ENCODE data around the gene SV2C. TPM values are rescaled to one million over a fixed set of nuclear protein-coding genes. Genes with fewer than 3 reads are reported as not detected.

Gene SV2C
- total RNA-seq, 1 experiment from 2014 or later, result not detected

GRCh38 chr5:76388236-76388635 lies 305.1 kb downstream of the SV2C start:
- H3K4me2 ChIP-seq (ENCODE audit: low read length), result no peak overlapping the region
- no peak overlapping the region for H2AFZ ChIP-seq (ENCODE audit: low read depth, low read length, poor library complexity, severe bottlenecking)
- no peaks in the 10 kb centered on the region for H4K20me1 ChIP-seq (ENCODE audit: insufficient read depth)
- TF ChIP-seq EZH2phosphoT487 (IDR thresholded peaks at IDR 0.05; ENCODE audit: borderline replicate concordance) (no peak), MAX (IDR thresholded peaks at IDR 0.05) (no peak), EGR1 (IDR thresholded peaks at IDR 0.05; ENCODE audit: low read depth) (no peak), JUND (IDR thresholded peaks at IDR 0.05) (no peak), POLR2A (IDR thresholded peaks at IDR 0.05; ENCODE audit: borderline replicate concordance, extremely low read depth, insufficient read depth, insufficient read length) (no peak), SRF (IDR thresholded peaks at IDR 0.05; ENCODE audit: low read depth) (no peak), ZBTB33 (IDR thresholded peaks at IDR 0.05; ENCODE audit: extremely low read depth, insufficient replicate concordance, low read length) (no peak), SP1 (IDR thresholded peaks at IDR 0.05; ENCODE audit: low read depth) (no peak), RAD21 (IDR thresholded peaks at IDR 0.05; ENCODE audit: low read depth) (no peak), ZNF274 (IDR thresholded peaks at IDR 0.05; ENCODE audit: low read depth, low read length) (no peak)
- intact Hi-C loops (cut with micrococcal nuclease), result no loop called here
- H3K9me3 ChIP-seq (ENCODE audit: control insufficient read depth in 1 of 2, insufficient read depth in 1 of 2, low read depth in 1 of 2, low read length in 2 of 2), result no peaks in the 10 kb centered on the region
- POLR2A ChIA-PET, result no interaction called here
- DNase-seq (ENCODE audit: low read depth, low spot score) (no peak), ATAC-seq (no peak)
- no peaks in the 10 kb centered on the region for H3K36me3 ChIP-seq (ENCODE audit: control insufficient read depth in 1 of 2, insufficient read depth in 2 of 2, low read length in 2 of 2)
- H3K4me3 ChIP-seq (replicated peaks in 1 of 2; ENCODE audit: low read depth in 1 of 2, low read length in 2 of 2), result no peak overlapping the region
- H3K79me2 ChIP-seq (ENCODE audit: insufficient read depth, low read length), result no peaks in the 10 kb centered on the region
- CTCF ChIA-PET, result interaction anchor here (1.5 kb wide), 1 partner anchor 14 kb away, joined by 4 read pairs; no protein-coding TSS in a partner anchor
- RAD21 ChIA-PET (ENCODE audit: low non-redundant PET in 1 of 2, low total read pairs in 2 of 2, uncharacterized antibody in 2 of 2, unreplicated experiment in 2 of 2), result no interaction called here
- no TSS peak for BruUV-seq (replicated peaks)
- no peaks in the 10 kb centered on the region for H3K4me1 ChIP-seq (ENCODE audit: control insufficient read depth in 1 of 2, insufficient read depth in 2 of 2, low read length in 2 of 2)
- no peak overlapping the region for H3K27ac ChIP-seq (ENCODE audit: low read depth, low read length)
- H3K27me3 ChIP-seq (ENCODE audit: insufficient read depth, low read length), result no peaks in the 10 kb centered on the region
- H3K9me2 ChIP-seq (ENCODE audit: insufficient read depth), result no peaks in the 10 kb centered on the region
- H3K9ac ChIP-seq (ENCODE audit: low read length), result no peak overlapping the region

Measured in HCT116 (cell line).